ENCODE measurements around the gene PDIA3. TPM values are rescaled to one million over a fixed set of nuclear protein-coding genes. Genes with fewer than 3 reads are reported as not detected.
"Not testable (repeated sequence)": the region's sequence is repeated elsewhere in the genome, so short reads cannot be mapped to it uniquely, and the experiment has no call there.

The PDIA3 gene
- polyA plus RNA-seq, 1 experiment = 425 TPM

DNA sequence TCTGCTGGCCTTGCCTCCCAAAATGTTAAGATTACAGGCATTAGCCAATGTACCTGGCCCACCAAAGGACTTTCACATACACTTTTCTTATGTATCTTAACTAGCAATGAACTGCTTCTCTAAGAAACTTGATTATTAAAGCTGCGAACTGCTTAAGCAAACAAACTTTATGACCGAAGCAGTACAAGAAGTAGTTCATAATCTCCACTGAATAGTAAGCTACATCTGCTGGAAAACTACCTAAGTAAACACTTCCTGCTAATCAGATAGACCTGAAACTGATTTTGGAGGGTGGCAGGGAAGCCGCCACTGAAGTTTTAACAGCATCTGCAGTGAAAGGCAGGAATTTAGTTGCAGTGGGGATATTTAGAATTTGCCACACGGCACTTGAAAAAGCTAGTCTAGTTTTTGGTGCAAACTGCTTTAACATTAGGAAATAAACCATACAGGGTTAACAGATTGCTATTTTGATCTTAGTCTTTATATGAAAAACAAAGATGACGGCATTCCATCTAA is 62.3 kb downstream of the PDIA3 start:
- peaks cover 27% of the 10 kb centered on the region for H3K36me3 ChIP-seq (ENCODE audit: control insufficient read depth, insufficient read depth, low read length)
- ChIA-PET POLR2A (no interaction called here), CTCF (no interaction called here)
- TF ChIP-seq, protein P1, sequence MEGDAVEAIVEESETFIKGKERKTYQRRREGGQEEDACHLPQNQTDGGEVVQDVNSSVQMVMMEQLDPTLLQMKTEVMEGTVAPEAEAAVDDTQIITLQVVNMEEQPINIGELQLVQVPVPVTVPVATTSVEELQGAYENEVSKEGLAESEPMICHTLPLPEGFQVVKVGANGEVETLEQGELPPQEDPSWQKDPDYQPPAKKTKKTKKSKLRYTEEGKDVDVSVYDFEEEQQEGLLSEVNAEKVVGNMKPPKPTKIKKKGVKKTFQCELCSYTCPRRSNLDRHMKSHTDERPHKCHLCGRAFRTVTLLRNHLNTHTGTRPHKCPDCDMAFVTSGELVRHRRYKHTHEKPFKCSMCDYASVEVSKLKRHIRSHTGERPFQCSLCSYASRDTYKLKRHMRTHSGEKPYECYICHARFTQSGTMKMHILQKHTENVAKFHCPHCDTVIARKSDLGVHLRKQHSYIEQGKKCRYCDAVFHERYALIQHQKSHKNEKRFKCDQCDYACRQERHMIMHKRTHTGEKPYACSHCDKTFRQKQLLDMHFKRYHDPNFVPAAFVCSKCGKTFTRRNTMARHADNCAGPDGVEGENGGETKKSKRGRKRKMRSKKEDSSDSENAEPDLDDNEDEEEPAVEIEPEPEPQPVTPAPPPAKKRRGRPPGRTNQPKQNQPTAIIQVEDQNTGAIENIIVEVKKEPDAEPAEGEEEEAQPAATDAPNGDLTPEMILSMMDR (IDR thresholded peaks at IDR 0.05; ENCODE audit: insufficient read depth, low read depth, low read length) = no peak
- no peak overlapping the region for H3K4me3 ChIP-seq (ENCODE audit: low read depth, low read length)
- no peak for DNase-seq (ENCODE audit: low read depth)
- no peaks in the 10 kb centered on the region for H3K27me3 ChIP-seq (ENCODE audit: control insufficient read depth, insufficient read depth, low read length)

DNA sequence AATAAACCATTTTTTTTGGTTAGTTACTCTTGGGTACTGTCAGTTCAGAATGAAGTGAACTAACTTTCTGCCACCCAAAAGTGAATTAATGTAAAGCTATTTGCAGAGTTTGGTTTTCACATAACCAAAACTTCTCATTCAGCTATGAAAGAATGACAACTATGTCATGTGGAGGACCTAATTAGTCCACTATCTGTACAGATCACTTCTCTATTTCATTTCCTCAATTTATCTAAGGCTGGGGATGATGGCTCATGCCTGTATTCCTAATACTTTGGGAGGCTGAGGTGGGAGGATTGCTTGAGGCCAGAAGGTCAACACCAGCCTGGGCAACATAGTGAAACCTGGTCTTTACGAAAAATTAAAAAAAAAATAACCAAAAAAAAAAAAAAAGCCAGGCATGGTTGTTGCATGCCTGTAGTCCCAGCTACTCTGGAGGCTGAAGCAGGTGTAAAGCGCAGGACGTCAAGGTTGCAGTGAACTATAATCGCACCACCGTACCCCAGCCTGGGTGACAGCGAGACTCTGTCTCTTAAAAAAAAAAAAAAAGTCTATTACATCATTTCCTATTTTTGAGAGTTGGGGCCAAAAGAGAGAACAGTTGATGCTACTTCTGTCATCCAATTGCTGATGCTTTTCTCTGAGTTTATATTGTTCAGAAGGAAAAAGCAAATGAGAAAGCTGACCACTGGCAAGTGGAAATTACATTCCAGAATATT is 62.9 kb downstream of the PDIA3 start:
- Histone ChIP-seq H3K36me3 (ENCODE audit: control insufficient read depth, insufficient read depth, low read length) (peaks cover 27% of the 10 kb centered on the region), H3K27me3 (ENCODE audit: control insufficient read depth, insufficient read depth, low read length) (no peaks in the 10 kb centered on the region), H3K4me3 (ENCODE audit: low read depth, low read length) (no peak overlapping the region)
- POLR2A ChIA-PET = no interaction called here
- TF ChIP-seq, protein P1 (IDR thresholded peaks at IDR 0.05; ENCODE audit: insufficient read depth, low read depth, low read length) = no peak
- CTCF ChIA-PET = interaction anchor here (1.3 kb wide), 1 partner anchor 8 kb away, joined by 3 read pairs; no protein-coding TSS in a partner anchor
- DNase-seq (ENCODE audit: low read depth) = no peak

DNA sequence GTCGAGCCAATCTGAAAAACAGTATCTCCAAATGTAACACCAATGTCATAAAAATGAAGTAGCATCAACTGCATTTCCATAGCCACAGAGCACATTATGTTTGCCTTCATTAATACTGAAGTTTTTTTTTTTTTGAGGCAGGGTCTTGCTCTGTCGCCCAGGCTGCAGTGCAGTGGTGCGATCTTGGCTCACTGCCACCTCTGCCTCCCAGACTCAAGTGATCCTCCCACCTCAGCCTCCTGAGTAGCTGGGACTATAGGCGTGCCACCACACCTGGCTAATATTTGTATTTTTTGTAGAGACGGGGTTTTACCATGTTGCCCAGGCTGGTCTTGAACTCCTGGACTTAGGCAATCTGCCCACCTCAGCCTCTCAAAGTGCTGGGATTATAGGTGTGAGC is 68.8 kb downstream of the PDIA3 start:
- DNase-seq (ENCODE audit: low read depth); CTCF ChIA-PET; POLR2A ChIA-PET; H3K27me3 ChIP-seq (ENCODE audit: control insufficient read depth, insufficient read depth, low read length); H3K4me3 ChIP-seq (ENCODE audit: low read depth, low read length): not testable (repeated sequence)
- H3K36me3 ChIP-seq (ENCODE audit: control insufficient read depth, insufficient read depth, low read length) = peaks cover 20% of the 10 kb centered on the region

DNA sequence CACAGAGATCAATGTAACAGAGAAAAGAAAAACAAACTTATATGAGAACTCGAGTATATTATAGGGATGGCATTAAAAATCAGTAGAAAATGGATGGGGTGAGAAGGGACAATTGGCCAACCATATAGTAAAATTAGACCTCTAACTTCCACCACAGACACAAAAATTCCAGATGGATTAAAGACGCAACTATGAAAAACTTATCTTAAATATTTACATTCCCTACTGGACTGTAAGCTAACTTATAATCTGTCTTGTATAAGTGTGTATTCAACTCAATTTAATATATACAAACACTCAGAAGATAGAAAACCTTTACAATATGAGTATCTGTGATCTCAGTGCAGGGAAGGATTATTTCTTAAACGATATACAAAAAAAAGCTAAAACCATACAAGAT is 75.3 kb downstream of the PDIA3 start:
- Histone ChIP-seq H3K27me3 (ENCODE audit: control insufficient read depth, insufficient read depth, low read length) (no peaks in the 10 kb centered on the region), H3K36me3 (ENCODE audit: control insufficient read depth, insufficient read depth, low read length) (no peaks in the 10 kb centered on the region; the same call in none of the 2 replicates), H3K4me3 (ENCODE audit: low read depth, low read length) (no peak overlapping the region)
- TF ChIP-seq, protein P1 (IDR thresholded peaks at IDR 0.05; ENCODE audit: insufficient read depth, low read depth, low read length) = no peak
- CTCF ChIA-PET = interaction anchor here (0.8 to 1.9 kb wide), 2 partner anchors 21 to 44 kb away, joined by 3 to 4 read pairs; partner anchors contain the start of genes ELL3 and HYPK
- DNase-seq (ENCODE audit: low read depth) = no peak
- POLR2A ChIA-PET = no interaction called here

Small RNAs within 50 kb of the gene (small RNA-seq; reads per million reads assigned to genes)
- not detected for gene MIR1282 (ENCODE audit: insufficient read length, low read depth, low replicate concordance)
- not detected for gene RNU6-353P (ENCODE audit: insufficient read length, low read depth, low replicate concordance)
- gene RNU6-354P (ENCODE audit: insufficient read length, low read depth, low replicate concordance) = not detected

Other genes starting within 250 kb of the PDIA3 start
- gene MAP1A, start 228.8 kb upstream of the PDIA3 start, polyA plus RNA-seq (2011; rRNA removed) = 32.9 and 54.0 TPM in 2 replicates
- 24.1 and 29.2 TPM in 2 replicates for gene PPIP5K1, start 156.2 kb upstream of the PDIA3 start, polyA plus RNA-seq (2011; rRNA removed)
- 0.12 and 0.25 TPM in 2 replicates for gene CKMT1B, start 152.4 kb upstream of the PDIA3 start, polyA plus RNA-seq (2011; rRNA removed)
- not detected in 2 replicates for gene STRC, start 127.6 kb upstream of the PDIA3 start, polyA plus RNA-seq (2011; rRNA removed)
- gene CATSPER2, start 97.6 kb upstream of the PDIA3 start, polyA plus RNA-seq (2011; rRNA removed) = 1.1 and 1.9 TPM in 2 replicates
- gene CKMT1A, start 52.6 kb upstream of the PDIA3 start, polyA plus RNA-seq (2011; rRNA removed) = 0.17 TPM in 1 of 2 replicates, not detected in the other
- 1.2 and 2.0 TPM in 2 replicates for gene ELL3, start 30.5 kb downstream of the PDIA3 start, polyA plus RNA-seq (2011; rRNA removed)
- gene SERF2, start 45.9 kb downstream of the PDIA3 start, polyA plus RNA-seq (2011; rRNA removed) = 848 and 929 TPM in 2 replicates
- 0.04 TPM in 1 of 2 replicates, not detected in the other for gene SERINC4, start 53.8 kb downstream of the PDIA3 start, polyA plus RNA-seq (2011; rRNA removed)
- gene HYPK, start 54.2 kb downstream of the PDIA3 start, polyA plus RNA-seq (2011; rRNA removed) = 3.4 and 7.8 TPM in 2 replicates
- 13.1 and 23.4 TPM in 2 replicates for gene MFAP1, start 78.3 kb downstream of the PDIA3 start, polyA plus RNA-seq (2011; rRNA removed)
- gene WDR76, start 80.6 kb downstream of the PDIA3 start, polyA plus RNA-seq (2011; rRNA removed) = 1.5 and 3.4 TPM in 2 replicates

Measured in BJ (cell line).